Central memory CD8-positive, alpha-beta T cell (primary cell): ENCODE results near the gene LMO7.
"Not testable (repeated sequence)": the region's sequence is repeated elsewhere in the genome, so short reads cannot be mapped to it uniquely, and the experiment has no call there.

ENCODE experiments used
- ATAC-seq: fragments of 150-1000 bp; cut with Tn5 transposase; replicated peaks from 2 replicates; pipeline ENCODE4 v1.10.0; 2022; ENCODE audit warnings: mild to moderate bottlenecking, moderate FRiP score, moderate number of reproducible peaks; ENCODE audit not compliant: poor library complexity, severe bottlenecking; ENCODE audit errors: extremely low read depth
- DNase-seq, 2 donors: peaks; one replicate each; pipeline ENCODE4 v3.0.0; 2021; ENCODE audit warnings: low spot score in 2 of 2
- H3K27ac Mint-ChIP-seq: one replicate; pipeline ENCODE4 v1.8.0; 2022; ENCODE audit warnings: low read depth, mild to moderate bottlenecking, moderate library complexity, mixed read lengths
- H3K27me3 Mint-ChIP-seq: one replicate; pipeline ENCODE4 v1.8.0; 2022; ENCODE audit warnings: mixed read lengths
- H3K36me3 Mint-ChIP-seq: one replicate; pipeline ENCODE4 v1.8.0; 2022; ENCODE audit warnings: mild to moderate bottlenecking, moderate library complexity, mixed read lengths; ENCODE audit not compliant: insufficient read depth
- H3K4me1 Mint-ChIP-seq: one replicate; pipeline ENCODE4 v1.8.0; 2022; ENCODE audit warnings: mixed read lengths
- H3K4me3 Mint-ChIP-seq: one replicate; pipeline ENCODE4 v1.8.0; 2022; ENCODE audit warnings: mild to moderate bottlenecking, moderate library complexity, mixed read lengths
- H3K9me3 Mint-ChIP-seq: one replicate; pipeline ENCODE4 v1.8.0; 2022; ENCODE audit warnings: mixed read lengths

Gene LMO7

GRCh38 chr13:75689686-75690085 is 53.6 kb downstream of the LMO7 start:
- Mint-ChIP-seq H3K9me3 (no peaks in the 10 kb centered on the region), H3K27me3 (no peaks in the 10 kb centered on the region), H3K4me1 (peaks cover 9% of the 10 kb centered on the region), H3K4me3 (no peak overlapping the region), H3K27ac (no peak overlapping the region), H3K36me3 (no peaks in the 10 kb centered on the region)
- DNase-seq (no peak), ATAC-seq (no peak)

GRCh38 chr13:75690607-75691006 is 54.5 kb downstream of the LMO7 start:
- no peak for DNase-seq
- Mint-ChIP-seq H3K4me3 (no peak overlapping the region), H3K9me3 (no peaks in the 10 kb centered on the region), H3K36me3 (no peaks in the 10 kb centered on the region), H3K27ac (no peak overlapping the region), H3K4me1 (peaks cover 1% of the 10 kb centered on the region), H3K27me3 (no peaks in the 10 kb centered on the region)
- no peak for ATAC-seq

- ATAC-seq (no peak), DNase-seq (no peak)
- Mint-ChIP-seq H3K36me3 (no peaks in the 10 kb centered on the region), H3K9me3 (no peaks in the 10 kb centered on the region), H3K27ac (no peak overlapping the region), H3K4me3 (no peak overlapping the region), H3K27me3 (no peaks in the 10 kb centered on the region), H3K4me1 (no peaks in the 10 kb centered on the region)
Observed at GRCh38 chr13:75691183-75691582, 55.1 kb downstream of the LMO7 start.

GRCh38 chr13:75693227-75693626 is 57.1 kb downstream of the LMO7 start:
- Mint-ChIP-seq H3K27me3 (no peaks in the 10 kb centered on the region), H3K4me1 (no peaks in the 10 kb centered on the region), H3K4me3 (no peak overlapping the region), H3K9me3 (no peaks in the 10 kb centered on the region), H3K27ac (no peak overlapping the region), H3K36me3 (no peaks in the 10 kb centered on the region)
- DNase-seq (no peak), ATAC-seq (no peak)

- no peaks in the 10 kb centered on the region for H3K27me3 Mint-ChIP-seq
- ATAC-seq (no peak), DNase-seq (no peak)
- no peaks in the 10 kb centered on the region for H3K9me3 Mint-ChIP-seq
- no peak overlapping the region for H3K4me3 Mint-ChIP-seq
- H3K27ac Mint-ChIP-seq, result no peak overlapping the region
- H3K4me1 Mint-ChIP-seq, result no peaks in the 10 kb centered on the region
- H3K36me3 Mint-ChIP-seq, result no peaks in the 10 kb centered on the region
Observed at GRCh38 chr13:75694722-75695121, 58.6 kb downstream of the LMO7 start.

- peak; percentile 54 for ATAC-seq
Observed at GRCh38 chr13:75695908-75696307, 59.8 kb downstream of the LMO7 start.

GRCh38 chr13:75699062-75699461 is 62.9 kb downstream of the LMO7 start:
- Mint-ChIP-seq H3K27me3 (no peaks in the 10 kb centered on the region), H3K36me3 (no peaks in the 10 kb centered on the region), H3K4me1 (no peaks in the 10 kb centered on the region), H3K27ac (no peak overlapping the region), H3K9me3 (no peaks in the 10 kb centered on the region), H3K4me3 (no peak overlapping the region)
- no peak for ATAC-seq
- DNase-seq, result no peak

More at GRCh38 chr13:75695908-75696307, 59.8 kb downstream of the LMO7 start:
- not testable (repeated sequence) for H3K4me3 Mint-ChIP-seq, H3K27me3 Mint-ChIP-seq, H3K36me3 Mint-ChIP-seq, H3K4me1 Mint-ChIP-seq, H3K9me3 Mint-ChIP-seq, H3K27ac Mint-ChIP-seq
- peak; percentile 42 to 67 for DNase-seq

GRCh38 chr13:75699717-75700116 is 63.6 kb downstream of the LMO7 start:
- not testable (repeated sequence) for ATAC-seq, H3K27me3 Mint-ChIP-seq, H3K4me3 Mint-ChIP-seq

GRCh38 chr13:75700552-75700951 is 64.4 kb downstream of the LMO7 start:
- ATAC-seq (no peak), DNase-seq (no peak)
- Mint-ChIP-seq H3K27ac (no peak overlapping the region), H3K36me3 (no peaks in the 10 kb centered on the region), H3K9me3 (no peaks in the 10 kb centered on the region), H3K4me1 (no peaks in the 10 kb centered on the region), H3K27me3 (no peaks in the 10 kb centered on the region), H3K4me3 (no peak overlapping the region)

More at GRCh38 chr13:75699717-75700116, 63.6 kb downstream of the LMO7 start:
- not testable (repeated sequence) for H3K4me1 Mint-ChIP-seq, H3K9me3 Mint-ChIP-seq, H3K27ac Mint-ChIP-seq, H3K36me3 Mint-ChIP-seq, DNase-seq

- H3K4me1 Mint-ChIP-seq, result no peaks in the 10 kb centered on the region
- H3K36me3 Mint-ChIP-seq, result no peaks in the 10 kb centered on the region
- H3K27me3 Mint-ChIP-seq, result no peaks in the 10 kb centered on the region
- no peaks in the 10 kb centered on the region for H3K9me3 Mint-ChIP-seq
- DNase-seq (no peak), ATAC-seq (no peak)
- H3K4me3 Mint-ChIP-seq, result no peak overlapping the region
- H3K27ac Mint-ChIP-seq, result no peak overlapping the region
Observed at GRCh38 chr13:75702476-75702875, 66.3 kb downstream of the LMO7 start.

- Mint-ChIP-seq H3K4me1 (no peaks in the 10 kb centered on the region), H3K27ac (no peak overlapping the region), H3K9me3 (no peaks in the 10 kb centered on the region), H3K36me3 (no peaks in the 10 kb centered on the region), H3K4me3 (no peak overlapping the region), H3K27me3 (no peaks in the 10 kb centered on the region)
- DNase-seq, result no peak
- no peak for ATAC-seq
Observed at GRCh38 chr13:75703769-75704168, 67.6 kb downstream of the LMO7 start.

- H3K27ac Mint-ChIP-seq, result no peak overlapping the region
- H3K27me3 Mint-ChIP-seq, result no peaks in the 10 kb centered on the region
- ATAC-seq (no peak), DNase-seq (no peak)
- H3K4me3 Mint-ChIP-seq, result no peak overlapping the region
- no peaks in the 10 kb centered on the region for H3K9me3 Mint-ChIP-seq
- no peaks in the 10 kb centered on the region for H3K36me3 Mint-ChIP-seq
- no peaks in the 10 kb centered on the region for H3K4me1 Mint-ChIP-seq
Observed at GRCh38 chr13:75704194-75704926, 68.2 kb downstream of the LMO7 start.

- no peaks in the 10 kb centered on the region for H3K9me3 Mint-ChIP-seq
- H3K4me3 Mint-ChIP-seq, result no peak overlapping the region
- H3K36me3 Mint-ChIP-seq, result no peaks in the 10 kb centered on the region
- H3K4me1 Mint-ChIP-seq, result no peaks in the 10 kb centered on the region
- no peak for ATAC-seq
- no peaks in the 10 kb centered on the region for H3K27me3 Mint-ChIP-seq
- no peak overlapping the region for H3K27ac Mint-ChIP-seq
- no peak for DNase-seq
Observed at GRCh38 chr13:75704927-75705288, 68.8 kb downstream of the LMO7 start.
